B cell (primary cell): ENCODE measurements around the gene FAM53B.

Source experiments
- CTCF ChIP-seq: fragments of 200-600 bp; IDR thresholded peaks from one replicate; pipeline ENCODE4 v1.8.0; 2022; ENCODE audit warnings: antibody characterized with exemption, mild to moderate bottlenecking
- EZH2 ChIP-seq: IDR thresholded peaks from 2 replicates; pipeline ENCODE4 v1.6.1; 2012; ENCODE audit warnings: borderline replicate concordance, low read depth, mild to moderate bottlenecking, moderate library complexity, low read length; ENCODE audit not compliant: insufficient read depth, poor library complexity, severe bottlenecking

DNA sequence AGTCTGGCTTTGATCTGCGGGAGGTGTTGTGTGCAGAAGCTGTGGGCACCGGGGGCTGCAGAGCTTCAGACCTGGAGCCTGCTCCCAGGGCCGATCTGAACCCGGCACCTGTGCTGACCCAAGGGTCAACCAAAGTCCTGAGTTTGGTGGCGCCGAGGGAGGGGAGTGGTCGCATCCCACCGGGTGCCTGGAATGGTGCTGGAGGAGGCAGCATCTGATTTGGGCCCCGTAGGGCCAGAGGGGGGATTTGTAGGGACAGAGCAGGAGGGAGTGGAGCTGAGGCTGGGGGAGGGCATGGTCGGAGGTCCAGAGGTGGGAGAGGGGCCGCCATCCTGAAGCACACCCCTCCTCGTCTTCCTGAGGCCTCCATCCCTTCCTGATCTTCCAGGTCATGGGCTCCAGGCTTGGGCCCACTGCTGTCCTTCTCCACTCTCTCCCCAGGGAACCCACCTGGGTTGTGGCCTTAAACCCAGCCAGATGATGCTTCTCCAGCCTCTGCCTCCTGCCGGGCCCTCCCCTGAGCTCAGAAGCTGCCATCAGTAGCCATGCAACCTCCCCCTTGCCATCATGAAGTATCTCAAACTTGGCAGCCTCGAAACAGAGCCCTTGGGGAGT, 169.6 kb downstream of the FAM53B start:
- TF ChIP-seq CTCF (no peak), EZH2 (no peak)
